CD4-positive, alpha-beta T cell treated with Interleukin-2 at 100 ng/mL for 4 hours (primary cell): ENCODE results near the gene GLS2.
"Not testable (repeated sequence)": the region's sequence is repeated elsewhere in the genome, so short reads cannot be mapped to it uniquely, and the experiment has no call there.

Source experiments
- DNase-seq: peaks from one replicate; pipeline ENCODE4 v3.0.0-alpha.2; 2020; ENCODE audit warnings: low spot score

The GLS2 gene

DNA sequence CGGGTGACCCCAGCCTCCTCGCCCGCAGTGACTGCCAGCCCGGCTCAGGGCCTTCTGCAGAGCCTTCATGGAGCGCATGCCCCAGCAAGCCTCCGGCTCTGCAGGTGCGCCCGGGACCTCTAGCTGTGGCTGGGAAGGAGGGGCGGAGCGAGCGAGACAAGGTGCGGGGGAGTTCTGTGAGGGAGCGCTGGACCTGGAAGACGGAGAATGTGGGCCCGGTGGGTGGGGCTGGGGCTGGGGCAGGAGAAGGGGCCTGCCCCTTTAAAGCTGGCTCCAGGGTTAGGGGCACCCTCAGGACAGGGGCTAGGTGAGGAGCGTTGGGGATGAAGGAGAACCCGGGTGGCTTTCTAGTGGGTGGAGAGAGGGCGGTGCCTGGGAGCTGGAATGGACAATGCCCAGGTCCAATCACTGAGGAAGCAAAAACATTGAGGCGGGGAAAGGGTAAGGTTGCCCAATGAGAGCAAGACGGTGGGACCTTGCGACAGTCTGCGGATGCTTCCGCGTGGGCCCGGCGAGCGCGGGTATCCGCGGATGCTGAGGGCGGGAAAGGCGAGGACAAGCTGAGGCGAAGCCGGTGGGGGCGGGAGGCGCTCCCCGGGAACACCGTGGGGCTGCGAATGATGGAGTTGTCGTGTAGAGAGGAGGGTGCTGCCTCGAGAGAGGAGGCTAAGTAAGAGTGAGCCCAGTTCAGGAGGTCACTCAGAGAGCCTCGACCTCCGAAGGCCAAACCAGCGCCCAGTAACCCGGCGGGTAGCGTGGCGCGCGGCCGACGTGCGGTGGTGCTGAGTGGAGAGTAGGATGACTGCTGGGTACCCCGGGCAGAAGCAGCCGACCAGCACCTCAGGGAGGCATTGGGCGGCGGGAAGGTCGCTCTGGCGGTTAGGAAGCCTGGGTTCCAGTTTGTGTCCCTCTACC, at the start of gene GLS2:
GLS2 (minus strand) TSS at position 121 of the 915 bp plus-strand sequence; CDS start at position 78, 43 bp downstream.
- DNase-seq: peak; percentile 84

DNA sequence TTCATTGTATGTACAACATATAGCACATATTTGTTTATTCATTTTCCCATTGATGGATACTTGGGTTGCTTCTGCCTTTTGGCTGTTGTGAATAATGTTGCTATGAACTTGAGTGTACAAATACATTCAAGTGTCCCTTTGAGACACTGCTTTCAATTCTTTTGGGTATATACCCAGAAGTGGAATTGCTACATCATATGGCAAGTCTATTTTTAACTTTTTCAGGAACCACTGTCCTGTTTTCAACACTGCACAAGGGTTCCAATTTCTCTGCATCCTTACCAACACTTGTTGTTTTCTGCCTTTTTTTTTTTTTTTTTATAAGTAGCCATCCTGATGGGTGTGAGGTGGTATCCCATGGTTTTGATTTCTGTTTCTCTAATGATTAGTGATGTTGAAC, 49.6 kb upstream of the GLS2 start:
- no peak for DNase-seq

DNA sequence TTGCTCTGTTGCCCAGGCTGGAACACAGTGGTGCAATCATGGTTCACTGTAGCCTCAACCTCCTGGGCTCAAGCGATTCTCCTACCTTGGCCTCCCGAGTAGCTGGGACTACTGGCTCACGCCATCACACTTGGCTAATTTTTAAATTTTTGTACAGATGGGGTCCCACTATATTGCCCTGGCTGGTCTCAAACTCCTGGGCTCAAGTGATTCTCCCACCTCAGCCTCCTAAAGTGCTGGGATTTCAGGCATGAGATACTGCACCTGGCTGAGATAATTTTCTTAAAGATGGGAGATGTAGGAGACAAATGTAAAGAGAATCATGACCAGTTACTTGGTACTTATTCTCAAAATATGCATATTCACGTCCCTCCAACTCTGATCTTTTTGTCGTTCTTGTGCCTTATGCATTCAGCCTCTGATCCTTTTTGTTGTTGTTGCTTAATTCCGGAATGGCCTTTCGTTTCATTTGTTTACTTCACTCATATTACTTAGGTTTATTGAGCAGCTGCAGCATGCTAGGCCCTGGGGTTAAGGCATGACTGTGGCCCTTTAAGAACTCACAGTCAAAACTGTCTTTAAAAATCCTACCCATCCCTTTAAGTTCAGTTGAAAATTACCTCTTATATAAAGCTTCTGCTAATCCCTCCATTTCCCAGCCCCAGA, 42.6 kb upstream of the GLS2 start:
- DNase-seq: no peak

DNA sequence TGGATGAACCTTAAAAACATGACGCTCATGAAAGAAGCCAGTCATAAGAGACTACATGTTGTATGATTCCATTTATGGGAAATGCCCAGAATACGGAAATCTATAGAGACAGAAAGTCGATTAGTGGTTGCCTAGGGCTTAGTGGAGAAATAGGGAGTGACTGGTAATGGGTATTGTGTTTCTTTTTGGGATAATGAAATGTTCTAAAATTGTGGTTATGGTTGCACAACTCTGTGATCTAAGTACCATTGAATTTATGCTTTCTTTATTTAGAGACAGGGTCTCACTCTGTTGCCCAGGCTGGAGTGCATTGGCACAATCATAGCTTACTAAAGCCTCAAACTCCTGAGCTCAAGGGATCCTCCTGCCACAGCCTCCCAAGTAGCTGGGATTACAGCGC, 41.7 kb upstream of the GLS2 start:
- no peak for DNase-seq

DNA sequence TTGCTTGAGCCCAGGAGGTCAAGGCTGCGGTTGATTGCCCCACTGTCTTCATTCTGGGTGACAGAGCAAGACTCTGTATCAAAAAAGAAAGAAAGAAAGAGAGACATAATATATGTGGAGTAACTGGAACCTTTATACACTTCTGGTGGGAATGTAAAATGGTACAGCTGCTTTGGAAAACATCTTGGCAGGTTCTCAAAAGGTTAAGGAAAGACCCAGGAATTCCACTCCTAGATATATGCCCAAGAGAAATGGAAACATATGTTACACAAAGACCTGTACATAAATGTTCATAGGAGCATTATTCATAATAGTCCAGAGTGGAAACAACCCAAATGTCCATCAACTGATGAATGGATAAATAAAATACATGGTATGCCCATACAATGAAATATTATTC, 40.9 kb upstream of the GLS2 start:
- no peak for DNase-seq

DNA sequence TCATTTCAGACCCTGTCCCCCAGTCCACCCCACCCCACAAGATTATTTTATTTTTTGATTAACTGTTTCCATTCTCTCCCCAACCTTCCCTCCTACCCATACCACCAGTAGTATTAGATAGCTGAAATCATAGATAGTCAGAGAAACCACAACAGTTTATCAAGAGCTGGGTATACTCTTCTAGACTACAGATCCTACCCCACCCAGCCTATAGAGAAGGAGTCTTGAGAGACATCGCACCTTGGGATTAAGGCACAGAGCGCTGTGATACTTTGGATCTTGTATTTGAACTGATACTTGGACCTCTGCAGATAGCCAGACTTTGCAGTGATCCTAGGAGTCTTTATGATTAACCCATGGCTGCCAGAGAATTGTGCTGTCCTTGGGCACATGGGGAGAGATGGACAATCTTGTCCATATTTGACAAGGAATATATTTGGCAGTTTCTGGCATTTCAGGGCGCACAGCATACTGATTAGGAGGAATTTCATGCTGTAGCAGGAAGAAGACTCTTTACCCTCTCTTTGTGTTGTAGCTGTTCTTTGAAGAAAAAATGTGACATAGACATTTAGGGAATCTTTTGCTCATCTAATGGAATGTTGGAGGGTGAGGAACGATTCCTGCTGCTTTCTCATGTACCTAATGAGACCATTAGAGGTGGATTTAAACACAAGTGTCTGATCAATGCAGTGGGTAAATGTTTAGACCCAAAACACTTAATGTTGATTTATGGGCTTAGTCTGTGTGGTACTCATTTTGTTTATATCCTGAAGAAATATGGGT, 34.6 kb upstream of the GLS2 start:
- DNase-seq: no peak

DNA sequence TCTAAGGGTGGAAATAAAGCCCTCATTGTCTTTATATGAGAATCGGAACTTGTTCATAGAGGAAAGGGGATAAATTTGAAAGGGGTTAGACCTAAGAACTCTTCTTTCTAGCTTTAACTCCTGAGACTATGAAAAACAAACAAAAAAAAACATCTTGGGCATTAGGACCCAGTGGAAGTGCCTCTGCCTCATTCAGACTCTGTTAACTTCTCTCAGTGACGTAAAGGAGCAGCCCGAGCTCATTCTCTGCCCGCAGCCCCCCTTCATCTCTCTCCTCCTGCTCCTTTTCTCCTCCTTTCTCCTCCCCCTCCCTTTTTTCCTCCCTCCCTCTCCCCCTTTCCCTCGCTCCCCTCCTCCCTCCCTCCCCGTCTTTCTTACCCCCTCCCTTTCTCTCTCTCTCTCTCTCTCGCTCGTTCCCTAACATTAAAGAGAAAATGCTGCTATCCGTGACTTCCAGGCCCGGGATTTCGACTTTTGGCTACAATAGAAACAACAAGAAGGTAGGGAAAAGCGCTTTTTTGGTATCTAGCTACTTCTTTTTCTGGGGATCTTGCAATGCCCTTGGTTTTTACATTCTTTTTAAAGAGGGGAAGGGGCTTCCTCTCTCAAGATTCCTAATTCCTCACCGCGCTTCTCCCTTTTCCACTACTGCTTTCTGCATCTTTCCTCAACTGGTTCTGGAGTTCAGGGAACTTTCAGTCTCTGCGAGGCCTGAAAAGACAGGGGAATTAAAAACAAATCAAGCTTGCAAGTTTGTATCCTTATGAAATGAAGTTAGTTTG, 33.8 kb upstream of the GLS2 start, which contains the start of gene RBMS2:
RBMS2 (plus strand) TSS at position 231 of the 782 bp plus-strand sequence; CDS start at position 435, 204 bp downstream.
- DNase-seq: peak; percentile 5

DNA sequence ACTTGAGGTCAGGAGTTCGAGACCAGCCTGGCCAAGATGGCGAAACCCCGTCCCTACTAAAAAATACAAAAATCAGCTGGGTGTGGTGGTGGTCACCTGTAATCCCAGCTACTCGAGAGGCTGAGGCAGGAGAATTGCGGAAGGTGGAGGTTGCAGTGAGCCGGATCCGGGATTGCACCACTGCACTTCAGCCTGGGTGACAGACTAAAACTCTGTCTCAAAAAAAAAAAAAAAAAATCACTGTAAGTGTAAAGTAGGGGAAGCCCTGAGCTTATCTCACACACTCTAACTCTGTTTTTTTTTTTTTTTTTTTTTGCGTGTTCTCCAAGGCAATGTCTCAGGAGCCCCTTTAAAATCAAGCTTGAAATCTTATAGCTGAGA, 33.2 kb upstream of the GLS2 start:
- DNase-seq: no peak

DNA sequence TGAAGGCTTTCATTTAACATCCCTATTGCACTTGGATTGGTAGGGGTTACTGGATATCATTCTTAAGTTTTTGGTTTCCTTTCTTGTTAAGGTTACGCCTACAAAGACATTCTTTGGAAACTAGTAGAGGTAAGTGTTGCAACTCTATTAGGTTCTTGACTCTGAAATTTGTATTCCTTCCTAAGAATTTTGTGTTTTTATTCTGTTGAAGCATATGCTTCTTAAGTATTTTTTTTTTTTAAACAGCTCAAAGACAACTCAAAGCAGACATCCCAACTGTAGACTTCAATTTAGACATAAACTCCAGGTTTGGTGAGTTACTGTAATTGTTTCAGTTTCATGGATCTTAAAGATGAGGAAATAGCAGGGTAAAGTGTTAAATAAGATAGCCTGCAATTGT, 32.5 kb upstream of the GLS2 start:
- no peak for DNase-seq

DNA sequence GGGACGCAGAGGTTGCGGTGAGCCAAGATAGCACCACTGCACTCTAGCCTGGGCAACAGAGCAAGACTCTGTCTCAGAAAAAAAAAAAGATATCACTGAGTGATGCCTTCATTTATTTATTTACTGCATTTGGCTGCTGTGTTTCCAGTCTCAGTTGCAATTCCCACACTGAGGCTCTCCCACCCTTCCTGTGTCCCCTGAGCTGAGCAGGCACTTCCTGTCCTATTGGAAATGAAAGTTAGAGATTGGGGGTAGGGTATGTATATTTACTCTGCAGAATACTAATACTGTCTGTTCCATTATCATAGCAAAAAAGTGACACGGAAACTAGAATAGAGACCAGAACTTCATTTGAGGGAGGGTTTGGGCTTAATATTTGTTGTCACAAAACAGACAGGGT, 32.1 kb upstream of the GLS2 start:
- no peak for DNase-seq

DNA sequence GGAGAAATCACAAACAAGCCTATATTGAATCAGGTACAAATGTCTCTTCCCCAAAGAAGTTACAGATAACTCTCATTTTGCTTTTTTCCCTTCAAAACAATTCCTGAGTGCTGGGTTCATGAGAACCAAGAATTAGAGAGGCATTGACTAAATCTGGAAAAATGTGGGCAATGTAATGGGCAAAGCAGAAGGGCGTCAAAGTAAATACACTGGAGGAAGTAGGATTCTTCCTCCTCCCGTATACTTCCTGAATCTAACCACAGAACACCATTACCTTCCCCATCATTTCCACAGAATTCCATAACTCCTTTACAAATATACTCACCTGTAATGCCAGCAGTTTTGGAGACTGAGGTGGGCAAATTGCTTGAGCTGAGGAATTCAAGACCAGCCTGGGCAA, 30.6 kb upstream of the GLS2 start:
- no peak for DNase-seq

DNA sequence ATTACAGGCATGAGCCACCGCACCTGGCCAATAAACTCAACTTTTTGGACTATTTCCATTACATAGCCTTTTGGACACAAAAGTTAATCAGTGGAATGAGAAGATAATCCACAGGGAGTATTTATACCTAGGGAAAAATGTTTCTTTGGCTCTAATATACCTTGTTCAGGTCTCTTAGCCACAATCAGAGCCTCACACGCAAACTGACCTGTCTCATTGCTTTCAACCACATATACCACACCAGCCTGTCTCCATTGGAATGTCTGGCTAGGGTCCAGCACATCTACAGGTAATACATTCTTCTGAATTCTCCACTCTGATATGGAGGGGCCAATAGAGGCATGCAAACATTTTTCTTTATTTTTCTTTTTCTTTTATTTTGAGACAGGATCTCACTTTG, 29.9 kb upstream of the GLS2 start:
- DNase-seq: no peak

DNA sequence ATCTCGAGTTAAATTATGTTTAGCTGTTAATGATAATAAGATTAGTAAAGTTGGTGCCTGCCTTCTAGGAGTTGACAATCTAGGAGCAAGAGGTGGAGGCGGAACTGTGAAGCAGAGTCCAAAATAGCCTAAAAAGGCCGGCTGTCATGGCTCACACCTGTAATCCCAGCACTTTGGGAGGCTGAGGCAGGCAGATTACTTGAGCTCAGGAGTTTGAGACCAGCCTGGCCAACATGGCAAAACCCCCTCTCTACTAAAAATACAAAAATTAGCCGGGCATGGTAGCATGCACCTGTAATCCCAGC, 26.0 kb upstream of the GLS2 start:
- not testable (repeated sequence) for DNase-seq

DNA sequence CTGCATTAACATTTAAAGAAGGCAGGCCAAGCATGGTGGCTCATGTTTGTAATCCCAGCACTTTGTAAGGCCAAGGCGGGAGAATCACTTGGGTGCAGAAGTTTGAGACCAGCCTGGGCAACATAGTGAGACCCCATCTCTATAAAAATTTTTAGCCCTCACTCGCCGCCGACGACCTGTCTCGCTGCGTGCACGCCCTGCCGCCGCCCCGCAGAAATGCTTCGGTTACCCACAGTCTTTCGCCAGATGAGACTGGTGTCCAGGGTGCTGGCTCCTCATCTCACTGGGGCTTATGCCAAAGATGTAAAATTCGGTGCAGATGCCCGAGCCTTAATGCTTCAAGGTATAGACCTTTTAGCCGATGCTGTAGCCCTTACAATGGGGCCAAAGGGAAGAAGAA, 22.8 kb upstream of the GLS2 start:
- no peak for DNase-seq

DNA sequence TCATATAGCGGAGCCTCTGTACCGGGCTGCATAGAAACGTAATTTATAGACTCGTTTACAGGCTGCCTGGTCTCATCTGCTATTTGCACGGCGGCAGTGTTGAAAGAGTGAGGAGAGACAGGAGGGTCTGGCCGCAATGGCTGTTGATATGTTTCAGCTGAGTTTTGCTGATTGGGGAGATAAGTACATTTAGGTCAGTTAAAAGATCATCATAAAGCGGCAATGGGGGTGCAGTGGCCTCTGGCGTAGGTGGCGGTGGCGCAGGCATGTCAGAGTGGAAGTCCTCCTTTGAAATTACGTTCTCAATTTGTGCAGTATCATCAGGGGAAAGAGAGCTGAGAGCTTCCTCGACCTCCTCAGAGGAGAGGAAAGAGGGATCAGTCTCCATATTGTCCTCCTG, 11.9 kb upstream of the GLS2 start:
- not testable (repeated sequence) for DNase-seq

DNA sequence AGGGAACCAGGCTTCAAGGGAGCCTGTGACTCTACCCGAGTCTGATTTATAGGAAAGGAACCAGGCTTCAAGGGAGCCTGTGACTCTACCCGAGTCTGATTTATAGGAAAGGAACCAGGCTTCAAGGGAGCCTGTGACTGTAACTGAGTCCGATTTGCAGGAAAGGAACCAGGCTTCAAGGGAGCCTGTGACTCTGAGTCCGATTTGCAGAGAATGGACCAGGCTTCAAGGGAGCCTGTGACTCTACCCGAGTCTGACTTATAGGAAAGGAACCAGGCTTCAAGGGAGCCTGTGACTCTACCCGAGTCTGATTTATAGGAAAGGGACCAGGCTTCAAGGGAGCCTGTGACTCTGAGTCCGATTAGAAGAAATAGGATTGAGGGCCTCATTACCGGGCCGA, 11.5 kb upstream of the GLS2 start:
- not testable (repeated sequence) for DNase-seq

DNA sequence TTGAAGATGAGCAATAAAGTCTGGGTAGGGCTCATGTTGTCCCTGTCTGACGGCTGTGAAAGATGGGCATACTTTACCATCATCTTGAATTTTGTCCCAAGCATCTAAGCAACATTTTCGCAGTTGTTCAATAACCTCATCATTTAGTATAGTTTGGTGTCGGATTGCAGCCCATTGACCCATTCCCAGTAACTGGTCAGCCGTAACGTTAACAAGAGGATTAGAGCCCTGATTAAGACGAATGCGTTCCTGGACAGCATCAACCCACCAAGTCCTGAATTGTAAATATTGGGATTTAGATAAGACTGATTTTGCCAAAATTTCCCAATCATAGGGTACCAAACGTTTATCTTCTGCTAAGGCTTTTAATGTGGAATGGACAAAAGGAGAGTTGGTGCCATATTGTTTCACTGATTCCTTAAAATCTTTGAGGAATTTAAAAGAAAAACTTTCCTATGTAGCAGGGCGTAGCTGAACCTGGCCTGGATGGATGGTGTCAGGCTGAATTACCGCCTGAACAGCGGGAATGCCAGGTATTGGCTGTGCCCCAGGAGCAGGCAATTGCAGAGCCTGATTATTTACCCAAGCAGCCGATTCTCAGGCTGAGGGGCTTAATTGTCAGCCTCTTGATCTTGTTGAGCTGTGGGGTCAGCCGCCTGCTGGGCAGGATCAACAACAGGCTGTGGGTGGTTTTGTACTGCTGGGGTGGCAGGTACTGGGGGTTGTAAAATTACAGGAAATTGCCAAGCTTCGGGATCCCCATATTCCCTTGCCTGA, 10.4 kb upstream of the GLS2 start:
- DNase-seq: not testable (repeated sequence)

DNA sequence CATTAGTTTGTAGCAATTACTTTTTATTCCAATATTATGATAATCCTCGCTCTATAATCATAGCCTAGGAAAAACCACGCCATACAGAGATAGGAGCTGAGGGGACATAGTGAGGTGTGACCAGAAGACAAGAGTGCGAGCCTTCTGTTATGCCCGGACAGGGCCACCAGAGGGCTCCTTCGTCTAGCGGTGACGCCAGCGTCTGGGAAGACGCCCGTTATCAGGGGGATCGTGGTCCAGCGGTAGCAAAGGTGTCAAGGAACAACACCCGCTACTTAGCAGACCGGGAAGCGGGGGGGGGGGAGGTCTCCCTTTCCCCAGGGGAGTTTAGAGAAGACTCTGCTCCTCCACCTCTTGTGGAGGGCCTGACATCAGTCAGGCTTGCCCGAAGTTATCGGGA, 8.7 kb upstream of the GLS2 start:
- peak; percentile 60 for DNase-seq

DNA sequence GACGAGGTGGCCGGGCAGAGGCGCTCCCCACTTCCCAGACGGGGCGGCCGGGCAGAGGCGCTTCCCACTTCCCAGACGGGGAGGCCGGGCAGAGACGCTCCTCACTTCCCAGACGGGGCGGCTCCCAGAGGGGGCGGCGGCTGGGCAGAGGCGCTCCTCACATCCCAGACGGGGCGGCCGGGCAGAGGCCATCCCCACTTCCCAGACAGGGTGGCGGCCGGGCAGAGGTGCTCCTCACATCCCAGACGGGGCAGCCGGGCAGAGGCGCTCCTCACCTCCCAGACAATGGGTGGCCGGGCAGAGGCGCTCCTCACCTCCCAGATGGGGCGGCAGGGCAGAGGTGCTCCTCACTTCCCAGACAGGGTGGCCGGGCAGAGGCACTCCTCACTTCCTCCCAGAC, 6.5 kb upstream of the GLS2 start:
- not testable (repeated sequence) for DNase-seq

DNA sequence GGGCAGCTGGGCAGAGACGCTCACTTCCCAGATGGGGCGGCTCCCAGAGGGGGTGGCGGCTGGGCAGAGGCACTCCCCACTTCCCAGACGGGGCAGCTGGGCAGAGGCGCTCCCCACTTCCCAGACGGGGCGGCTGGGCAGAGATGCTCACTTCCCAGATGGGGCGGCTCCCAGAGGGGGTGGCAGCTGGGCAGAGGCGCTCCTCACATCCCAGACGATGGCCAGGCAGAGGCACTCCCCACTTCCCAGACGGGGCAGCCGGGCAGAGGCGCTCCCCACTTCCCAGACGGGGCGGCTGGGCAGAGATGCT, 6.1 kb upstream of the GLS2 start:
- DNase-seq: not testable (repeated sequence)

DNA sequence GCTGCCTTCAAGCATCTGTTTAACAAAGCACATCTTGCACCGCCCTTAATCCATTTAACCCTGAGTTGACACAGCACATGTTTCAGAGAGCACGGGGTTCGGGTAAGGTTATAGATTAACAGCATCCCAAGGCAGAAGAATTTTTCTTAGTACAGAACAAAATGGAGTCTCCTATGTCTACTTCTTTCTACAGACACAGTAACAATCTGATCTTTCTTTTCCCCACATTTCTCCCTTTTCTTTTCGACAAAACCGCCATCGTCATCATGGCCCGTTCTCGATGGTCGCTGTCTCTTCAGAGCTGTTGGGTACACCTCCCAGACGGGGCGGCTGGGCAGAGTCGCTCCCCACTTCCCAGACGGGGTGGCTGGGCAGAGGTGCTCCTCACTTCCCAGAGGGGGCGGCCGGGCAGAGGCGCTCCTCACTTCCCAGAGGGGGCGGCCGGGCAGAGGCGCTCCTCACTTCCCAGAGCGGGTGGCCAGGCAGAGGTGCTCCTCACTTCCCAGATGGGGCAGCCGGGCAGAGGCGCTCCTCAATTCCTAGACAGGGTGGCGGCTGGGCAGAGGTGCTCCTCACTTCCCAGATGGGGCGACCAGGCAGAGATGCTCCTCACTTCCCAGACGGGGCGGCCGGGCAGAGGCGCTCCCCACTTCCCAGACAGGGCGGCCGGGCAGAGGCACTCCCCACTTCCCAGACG, 5.6 kb upstream of the GLS2 start:
- DNase-seq: not testable (repeated sequence)
